Keratinocyte (primary cell): Measurements from ENCODE around the gene DTD1.

ENCODE experiments used
- EZH2 ChIP-seq: IDR thresholded peaks from one replicate; pipeline ENCODE4 v1.6.1; 2012; ENCODE audit warnings: inconsistent platforms, mild to moderate bottlenecking, low read length, moderate library complexity
- TF ChIP-seq, protein P1 (sequence below), 3 experiments: IDR thresholded peaks in 1 of 3; conservative IDR thresholded peaks in 1 of 3; optimal IDR thresholded peaks in 1 of 3; 2 replicates in 2 of 3; 3 replicates in 1 of 3; pipeline versions ENCODE3 to v1.5.1; 2011; ENCODE audit warnings: low read length in 3 of 3, mild to moderate bottlenecking in 3 of 3, moderate library complexity in 2 of 3, control low read depth in 1 of 3, inconsistent platforms in 1 of 3; ENCODE audit not compliant: insufficient read depth in 2 of 3; ENCODE audit errors: extremely low read depth in 1 of 3

DNA sequence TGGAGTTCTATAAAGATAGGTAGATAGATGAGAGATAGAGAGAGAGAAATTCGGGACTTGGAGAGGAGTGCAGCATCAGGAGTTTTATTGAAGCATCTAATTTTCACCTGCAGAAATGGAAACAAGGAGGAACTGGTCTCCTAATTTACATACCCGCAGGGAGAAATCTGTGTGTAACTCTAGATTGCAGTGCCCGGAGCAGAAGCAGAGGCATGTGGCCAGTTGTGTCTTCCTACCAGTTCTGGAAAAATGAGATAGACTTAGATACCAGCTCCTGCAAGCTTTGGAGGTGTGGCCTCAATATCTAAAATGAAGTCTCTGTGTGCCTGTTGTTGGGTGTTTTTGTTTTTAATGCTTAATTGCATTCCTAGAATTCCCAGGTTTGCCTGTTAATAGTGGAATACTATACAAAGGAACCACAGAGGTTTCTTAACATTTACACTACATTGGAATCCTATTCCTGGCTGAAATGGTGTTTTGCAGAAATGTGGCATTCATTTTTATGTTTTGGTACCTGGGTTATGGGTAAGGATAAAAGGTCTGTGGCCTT, 57.4 kb downstream of the DTD1 start:
- TF ChIP-seq, protein P1, sequence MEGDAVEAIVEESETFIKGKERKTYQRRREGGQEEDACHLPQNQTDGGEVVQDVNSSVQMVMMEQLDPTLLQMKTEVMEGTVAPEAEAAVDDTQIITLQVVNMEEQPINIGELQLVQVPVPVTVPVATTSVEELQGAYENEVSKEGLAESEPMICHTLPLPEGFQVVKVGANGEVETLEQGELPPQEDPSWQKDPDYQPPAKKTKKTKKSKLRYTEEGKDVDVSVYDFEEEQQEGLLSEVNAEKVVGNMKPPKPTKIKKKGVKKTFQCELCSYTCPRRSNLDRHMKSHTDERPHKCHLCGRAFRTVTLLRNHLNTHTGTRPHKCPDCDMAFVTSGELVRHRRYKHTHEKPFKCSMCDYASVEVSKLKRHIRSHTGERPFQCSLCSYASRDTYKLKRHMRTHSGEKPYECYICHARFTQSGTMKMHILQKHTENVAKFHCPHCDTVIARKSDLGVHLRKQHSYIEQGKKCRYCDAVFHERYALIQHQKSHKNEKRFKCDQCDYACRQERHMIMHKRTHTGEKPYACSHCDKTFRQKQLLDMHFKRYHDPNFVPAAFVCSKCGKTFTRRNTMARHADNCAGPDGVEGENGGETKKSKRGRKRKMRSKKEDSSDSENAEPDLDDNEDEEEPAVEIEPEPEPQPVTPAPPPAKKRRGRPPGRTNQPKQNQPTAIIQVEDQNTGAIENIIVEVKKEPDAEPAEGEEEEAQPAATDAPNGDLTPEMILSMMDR (optimal IDR thresholded peaks at IDR 0.05 in 1 of 3, IDR thresholded peaks at IDR 0.05 in 1 of 3, conservative IDR thresholded peaks at IDR 0.05 in 1 of 3; ENCODE audit: extremely low read depth in 1 of 3, insufficient read depth in 2 of 3, low read length in 3 of 3): no peak
- no peak for TF ChIP-seq EZH2
